PC-3 (cell line): ENCODE measurements around the gene ANXA6.

Source experiments
- CTCF ChIP-seq: fragments of 300-600 bp; sonication (generic); conservative IDR thresholded peaks from 2 replicates; pipeline ENCODE4 v1.5.1; 2017; ENCODE audit warnings: antibody characterized with exemption, low read depth, mild to moderate bottlenecking, low read length
- EZH2 ChIP-seq: fragments of 300-600 bp; sonication (generic); IDR thresholded peaks from one replicate; pipeline ENCODE4 v1.6.1; 2017; ENCODE audit warnings: antibody characterized with exemption, mild to moderate bottlenecking, low read length; ENCODE audit not compliant: unreplicated experiment

DNA sequence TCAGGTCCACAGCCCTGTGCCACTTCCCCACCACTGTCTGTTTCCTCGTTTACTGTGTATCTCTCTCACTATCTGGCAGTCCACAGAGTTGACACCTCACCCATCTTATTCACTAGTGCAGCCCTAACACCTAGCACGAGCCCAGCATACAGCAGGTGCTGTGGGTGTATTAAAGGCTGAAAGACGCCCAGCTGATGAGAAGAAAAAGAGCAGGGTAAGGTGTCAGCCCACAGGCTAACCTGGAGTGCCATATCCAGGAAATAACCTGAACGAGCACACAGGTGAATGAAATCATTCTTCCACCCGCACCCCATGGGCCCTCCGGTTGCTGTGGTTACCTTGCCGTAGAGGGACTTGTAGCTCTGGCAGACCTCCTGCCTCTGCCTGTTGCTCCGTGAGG is 18.6 kb downstream of the ANXA6 start:
- no peak for TF ChIP-seq CTCF
- no peak for TF ChIP-seq EZH2
